BJ (cell line): ENCODE measurements around the gene RMI2. TPM values are rescaled to one million over a fixed set of nuclear protein-coding genes. Genes with fewer than 3 reads are reported as not detected.
A peak's percentile ranks its signal among the peaks of the same experiment; 100 is the strongest.

Experiments
- CTCF ChIA-PET: fragments of 350-600 bp; formaldehyde crosslinking; extraction: SDS; loops from one replicate; lab custom pipeline; 2021; ENCODE audit warnings: antibody characterized with exemption, inconsistent platforms; lab: Yijun Ruan, JAX
- POLR2A ChIA-PET: fragments of 300-600 bp; sonication (Branson Sonifier 250); formaldehyde crosslinking; extraction: SDS; loops from one replicate; lab custom pipeline; 2021; ENCODE audit warnings: antibody characterized with exemption; lab: Charles Lee
- DNase-seq: peaks from one replicate; pipeline ENCODE4 v3.0.0-alpha.2; 2011; ENCODE audit warnings: low read depth
- H3K27me3 ChIP-seq: 2 replicates; pipeline ENCODE4 v1.6.0; 2011; ENCODE audit warnings: low read length; ENCODE audit not compliant: control insufficient read depth, insufficient read depth
- H3K36me3 ChIP-seq: 2 replicates; pipeline ENCODE4 v1.5.1; 2011; ENCODE audit warnings: low read length; ENCODE audit not compliant: control insufficient read depth, insufficient read depth
- H3K4me3 ChIP-seq: 2 replicates; pipeline ENCODE4 v1.5.1; 2011; ENCODE audit warnings: low read depth, mild to moderate bottlenecking, control low read depth, low read length
- polyA plus RNA-seq: library from polyadenylated mRNA; depleted of rRNA; stranded (reverse); fragments of >200 nt; gene quantifications from 2 replicates; pipeline ENCODE4 v1.2.3, GENCODE V29; 2011
- TF ChIP-seq, protein P1 (sequence below): IDR thresholded peaks from 2 replicates; pipeline ENCODE4 v1.5.1; 2011; ENCODE audit warnings: low read depth, mild to moderate bottlenecking, control low read depth, inconsistent platforms, low read length, moderate library complexity; ENCODE audit not compliant: insufficient read depth

The RMI2 gene
- polyA plus RNA-seq, 1 experiment: 1.7 TPM

DNA sequence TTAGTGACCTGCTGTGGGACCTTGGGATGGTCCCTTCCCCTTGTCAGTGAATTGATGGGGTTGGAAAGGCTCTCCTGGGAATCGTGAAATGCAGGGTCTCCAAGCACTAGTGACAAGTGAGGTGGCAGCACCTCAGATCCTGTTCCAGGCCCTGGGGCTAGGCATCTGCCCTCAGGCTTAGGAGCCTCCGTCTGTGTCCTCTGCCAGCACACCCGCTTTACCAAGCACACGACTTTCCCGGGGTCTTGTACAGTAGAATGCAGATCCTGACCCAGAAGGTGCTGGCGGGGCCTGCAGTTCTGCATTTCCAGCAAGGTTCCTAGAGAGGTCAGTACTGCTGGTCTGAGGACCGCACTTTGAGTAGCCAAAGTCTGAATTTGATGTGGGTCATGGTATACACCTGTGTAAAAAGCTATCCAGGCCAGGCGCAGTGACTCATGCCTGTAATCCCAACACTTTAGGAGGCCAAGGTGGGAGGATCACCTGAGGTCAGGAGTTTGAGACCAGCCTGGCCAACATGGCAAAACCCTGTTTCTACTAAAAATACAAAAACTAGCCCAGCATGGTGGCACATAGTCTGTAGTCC lies 30.9 kb upstream of the RMI2 start:
- ChIA-PET POLR2A (no interaction called here), CTCF (interaction anchor here (1.0 kb wide), 1 partner anchor 350 kb away, joined by 3 read pairs; no protein-coding TSS in a partner anchor)
- Histone ChIP-seq H3K36me3 (no peaks in the 10 kb centered on the region; the same call in 1 of the 2 replicates), H3K27me3 (no peaks in the 10 kb centered on the region), H3K4me3 (no peak overlapping the region)
- no peak for DNase-seq
- TF ChIP-seq, protein P1, sequence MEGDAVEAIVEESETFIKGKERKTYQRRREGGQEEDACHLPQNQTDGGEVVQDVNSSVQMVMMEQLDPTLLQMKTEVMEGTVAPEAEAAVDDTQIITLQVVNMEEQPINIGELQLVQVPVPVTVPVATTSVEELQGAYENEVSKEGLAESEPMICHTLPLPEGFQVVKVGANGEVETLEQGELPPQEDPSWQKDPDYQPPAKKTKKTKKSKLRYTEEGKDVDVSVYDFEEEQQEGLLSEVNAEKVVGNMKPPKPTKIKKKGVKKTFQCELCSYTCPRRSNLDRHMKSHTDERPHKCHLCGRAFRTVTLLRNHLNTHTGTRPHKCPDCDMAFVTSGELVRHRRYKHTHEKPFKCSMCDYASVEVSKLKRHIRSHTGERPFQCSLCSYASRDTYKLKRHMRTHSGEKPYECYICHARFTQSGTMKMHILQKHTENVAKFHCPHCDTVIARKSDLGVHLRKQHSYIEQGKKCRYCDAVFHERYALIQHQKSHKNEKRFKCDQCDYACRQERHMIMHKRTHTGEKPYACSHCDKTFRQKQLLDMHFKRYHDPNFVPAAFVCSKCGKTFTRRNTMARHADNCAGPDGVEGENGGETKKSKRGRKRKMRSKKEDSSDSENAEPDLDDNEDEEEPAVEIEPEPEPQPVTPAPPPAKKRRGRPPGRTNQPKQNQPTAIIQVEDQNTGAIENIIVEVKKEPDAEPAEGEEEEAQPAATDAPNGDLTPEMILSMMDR: no peak

DNA sequence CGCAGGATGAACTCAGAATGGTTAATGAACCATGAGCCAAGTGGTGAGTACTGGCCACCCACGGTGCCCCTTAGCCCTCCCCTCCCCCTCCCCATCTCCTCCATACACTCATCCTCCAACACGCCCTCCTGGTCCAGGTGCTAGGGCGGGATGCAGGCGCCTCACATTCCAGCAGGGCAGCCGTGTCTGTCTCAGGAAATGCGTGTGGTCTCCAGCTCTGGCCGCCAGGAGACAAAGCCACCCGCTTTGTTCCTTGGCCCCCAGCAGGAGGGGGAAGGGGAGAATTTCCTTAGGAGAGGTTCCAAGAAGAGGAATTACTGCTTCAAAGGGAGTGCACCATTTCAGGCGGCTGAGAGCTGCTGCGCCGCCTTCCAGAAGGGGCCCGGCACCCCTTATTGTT lies 29.7 kb upstream of the RMI2 start:
- H3K4me3 ChIP-seq: no peak overlapping the region
- H3K36me3 ChIP-seq: no peaks in the 10 kb centered on the region; the same call in 1 of the 2 replicates
- peak; percentile 18 for DNase-seq
- ChIA-PET CTCF (interaction anchor here (1.0 kb wide), 1 partner anchor 351 kb away, joined by 3 read pairs; no protein-coding TSS in a partner anchor), POLR2A (no interaction called here)
- H3K27me3 ChIP-seq: no peaks in the 10 kb centered on the region
- TF ChIP-seq, protein P1: peak; percentile 25; the same call in 1 of the 2 replicates

DNA sequence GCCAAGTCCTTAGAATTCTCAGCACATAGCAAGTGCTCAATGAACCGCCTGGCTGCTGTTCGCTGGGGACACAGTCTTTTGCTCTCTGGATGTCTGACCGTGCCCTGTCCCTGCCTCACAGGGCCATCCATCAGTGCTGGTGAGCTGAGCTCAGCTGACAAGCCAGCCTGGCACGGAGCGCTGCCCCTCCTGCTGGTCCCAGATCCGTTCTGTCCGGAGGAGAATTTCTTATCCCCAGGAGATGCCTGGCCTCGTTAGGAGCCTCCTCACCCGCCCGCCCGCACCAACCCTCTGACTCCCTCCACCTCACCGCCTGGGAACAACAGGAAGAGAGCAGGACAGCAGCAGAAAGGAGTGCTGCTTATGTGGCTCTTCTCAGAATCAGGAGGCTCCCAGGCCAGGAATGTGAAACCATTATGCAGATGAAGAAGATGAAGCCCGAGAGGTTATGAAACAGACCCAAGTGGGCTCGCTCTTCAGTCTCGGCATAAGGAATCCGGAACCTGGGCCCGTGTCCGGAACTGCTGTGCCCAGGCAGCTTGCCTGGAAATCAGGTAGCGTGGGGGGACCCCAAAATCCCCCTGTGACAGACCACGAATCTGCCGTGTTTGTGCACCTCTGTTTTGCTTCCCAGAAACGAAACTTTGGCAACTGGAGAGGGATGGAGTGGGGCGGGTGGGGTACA lies 28.8 kb upstream of the RMI2 start:
- POLR2A ChIA-PET: no interaction called here
- Histone ChIP-seq H3K4me3 (no peak overlapping the region), H3K27me3 (no peaks in the 10 kb centered on the region), H3K36me3 (no peaks in the 10 kb centered on the region; the same call in 1 of the 2 replicates)
- TF ChIP-seq, protein P1: no peak
- CTCF ChIA-PET: no interaction called here
- DNase-seq: no peak

DNA sequence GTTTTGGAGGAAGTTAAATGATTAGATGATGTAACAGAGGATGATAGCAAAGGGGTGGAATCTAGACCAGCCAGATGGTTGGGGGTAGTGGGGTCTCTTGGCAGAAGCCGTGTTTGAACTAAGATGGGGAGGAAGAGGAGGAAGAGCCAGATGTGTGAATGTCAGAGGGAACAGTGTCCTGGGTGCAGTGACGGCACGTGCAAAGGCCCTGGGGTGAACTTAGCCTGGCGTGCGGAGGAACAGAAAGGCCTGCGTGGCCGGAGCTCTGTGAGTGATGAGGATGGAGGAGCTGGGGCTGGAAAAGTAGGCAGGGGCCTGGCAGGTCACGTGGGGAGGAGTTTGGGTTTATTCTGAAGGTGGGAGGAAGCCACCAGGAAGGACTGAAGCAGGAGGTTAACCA lies 26.4 kb upstream of the RMI2 start:
- TF ChIP-seq, protein P1: no peak
- H3K27me3 ChIP-seq: no peaks in the 10 kb centered on the region
- H3K4me3 ChIP-seq: no peak overlapping the region
- H3K36me3 ChIP-seq: no peaks in the 10 kb centered on the region; the same call in 1 of the 2 replicates
- CTCF ChIA-PET: no interaction called here
- DNase-seq: no peak
- POLR2A ChIA-PET: no interaction called here

DNA sequence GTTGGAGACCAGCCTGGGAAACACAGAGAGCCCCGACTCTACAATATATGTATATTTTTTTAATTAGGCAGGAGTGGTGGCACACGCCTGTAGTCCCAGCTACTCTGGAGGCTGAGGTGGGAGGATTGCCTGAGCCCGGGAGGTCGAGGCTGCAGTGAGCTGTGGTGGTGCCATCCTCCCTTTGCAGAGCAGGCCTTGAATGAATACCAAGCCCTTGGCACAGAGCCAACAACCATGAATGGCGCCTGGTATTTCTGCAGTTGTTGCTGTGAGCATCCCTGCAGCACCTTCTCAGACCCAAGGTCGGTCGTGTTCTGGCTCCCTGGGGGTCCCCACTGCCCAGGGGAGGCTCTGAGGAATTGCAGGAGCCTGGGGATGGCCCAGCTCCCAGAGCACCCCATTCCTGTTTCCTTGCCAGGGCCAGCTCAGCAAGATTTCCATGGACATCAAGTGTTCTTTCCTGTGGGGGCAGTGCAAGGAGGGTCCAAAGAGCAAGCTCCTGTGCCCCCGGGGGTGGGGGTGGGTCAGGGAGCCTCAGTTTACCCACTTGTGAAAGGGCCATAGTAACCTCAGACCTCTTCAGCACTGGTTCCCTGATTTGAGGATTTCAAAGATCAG lies 25.6 kb upstream of the RMI2 start:
- TF ChIP-seq, protein P1: no peak
- Histone ChIP-seq H3K4me3 (no peak overlapping the region), H3K36me3 (no peaks in the 10 kb centered on the region; the same call in 1 of the 2 replicates), H3K27me3 (no peaks in the 10 kb centered on the region)
- CTCF ChIA-PET: interaction anchor here (0.6 to 1.1 kb wide), 2 partner anchors 37 to 41 kb away, joined by 3 to 5 read pairs; no protein-coding TSS in a partner anchor
- DNase-seq: no peak
- POLR2A ChIA-PET: no interaction called here
